Stimulated activated CD4-positive, alpha-beta T cell treated with anti-CD3 and anti-CD28 coated beads, Interleukin-15, amount 100 ng/mL, for 1 hour (primary cell): ENCODE results near the gene XPC.

ENCODE experiments used
- DNase-seq, 2 donors: peaks; one replicate each; pipeline ENCODE4 v3.0.0-alpha.2; 2020; ENCODE audit warnings: low read depth in 1 of 2, low spot score in 1 of 2

Gene XPC

GRCh38 chr3:14148041-14148985 is 30.1 kb downstream of the XPC start:
- DNase-seq, result no peak

GRCh38 chr3:14147617-14148016 is 30.8 kb downstream of the XPC start:
- DNase-seq, result no peak

GRCh38 chr3:14147066-14147435 is 31.4 kb downstream of the XPC start:
- DNase-seq, result no peak

DNA sequence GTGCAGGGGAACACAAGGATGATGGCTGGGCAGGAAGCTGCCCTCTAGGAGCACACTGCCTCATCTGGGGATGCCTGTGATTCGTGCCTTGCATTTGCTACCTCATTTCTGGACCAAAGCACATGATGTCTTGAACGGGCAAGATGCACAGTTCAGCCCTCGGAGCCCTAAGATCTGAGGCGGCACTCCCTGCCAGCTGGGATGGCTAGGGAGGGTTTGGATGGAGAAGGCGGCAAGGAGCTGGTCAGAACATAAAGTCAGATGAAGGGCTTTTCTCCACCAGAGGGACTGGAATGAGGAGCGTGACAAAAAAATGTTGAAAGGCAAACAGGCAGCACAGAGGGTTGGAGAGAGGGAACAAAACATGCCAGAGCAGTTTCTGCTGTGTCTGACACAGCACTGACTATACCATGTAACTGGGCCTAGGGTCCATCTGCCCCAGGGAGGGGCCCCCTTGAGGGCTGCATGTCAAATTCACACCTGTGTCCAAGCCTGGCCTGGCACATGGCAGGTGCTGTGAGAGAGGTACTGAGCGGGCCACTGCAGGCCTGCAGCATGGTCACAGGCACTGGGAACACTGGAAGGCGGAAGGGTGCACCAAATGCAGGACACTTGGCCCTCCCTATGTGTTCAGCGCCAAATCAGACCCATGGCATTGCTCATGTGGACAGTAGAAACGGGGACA is 31.9 kb downstream of the XPC start:
- DNase-seq, result no peak

DNA sequence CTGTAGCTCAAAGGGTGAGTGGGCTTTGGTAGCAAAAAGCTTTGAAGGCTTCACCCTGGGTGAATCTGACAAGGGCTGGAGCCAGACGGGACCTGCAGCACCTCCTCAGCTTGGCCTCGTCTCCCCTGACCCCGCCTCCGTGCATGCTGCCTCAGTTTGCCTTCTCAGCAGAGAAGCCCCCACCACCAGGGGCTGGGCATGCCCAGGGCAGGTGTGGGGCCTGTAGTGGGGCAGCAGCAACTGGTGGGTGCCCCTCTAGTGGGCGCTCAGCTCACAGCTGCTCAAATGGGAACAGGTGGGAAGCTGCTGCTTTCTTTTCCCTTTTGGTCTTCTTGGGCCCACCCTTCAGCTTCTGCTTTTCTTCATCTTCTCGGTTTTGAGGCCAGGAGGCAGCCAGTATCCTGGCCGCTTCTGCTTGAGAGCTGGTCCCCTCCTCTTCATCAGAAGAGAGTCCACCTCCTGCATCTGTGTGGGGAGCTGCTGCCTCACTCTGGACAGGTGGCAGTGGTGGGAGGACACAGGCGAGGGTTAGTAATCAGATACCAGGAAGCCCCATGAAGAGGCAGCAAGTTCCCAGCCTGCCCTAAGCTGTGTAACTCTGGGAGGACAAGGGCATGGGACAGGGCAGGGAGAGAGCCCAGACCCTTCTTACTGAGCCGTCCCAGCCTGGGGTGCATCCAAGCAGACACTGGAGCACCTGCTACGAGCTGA is 32.6 kb downstream of the XPC start:
- no peak for DNase-seq

- no peak for DNase-seq
Measured at GRCh38 chr3:14145236-14145635, 33.2 kb downstream of the XPC start.

GRCh38 chr3:14144423-14145075 is 33.9 kb downstream of the XPC start:
- peak in 1 of 2 donors; percentile 43 for DNase-seq

GRCh38 chr3:14143271-14144225 is 34.9 kb downstream of the XPC start:
- DNase-seq, result no peak

GRCh38 chr3:14142567-14143270 is 35.7 kb downstream of the XPC start:
- DNase-seq, result peak in 1 of 2 donors; percentile 32

- no peak for DNase-seq
Measured at GRCh38 chr3:14141602-14142341, 36.6 kb downstream of the XPC start.

DNA sequence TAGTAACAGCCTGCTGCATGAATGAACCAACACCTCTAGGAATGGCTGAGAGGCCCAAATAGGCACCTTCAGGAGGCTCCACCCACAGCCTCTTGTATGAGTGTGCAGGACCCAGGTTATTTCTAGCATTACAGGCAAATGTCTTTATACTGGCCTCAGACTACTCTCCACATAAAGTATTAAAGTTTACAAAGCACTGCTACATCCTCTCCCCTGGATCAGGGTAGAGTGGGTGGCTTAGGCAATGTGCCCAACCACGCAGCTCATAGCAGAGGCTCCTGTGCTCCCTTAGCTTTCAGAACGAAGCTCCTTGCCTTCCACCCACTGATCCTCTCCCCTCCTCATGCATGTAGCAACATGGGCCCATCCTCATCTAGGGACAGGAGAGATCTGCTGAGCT is 37.3 kb downstream of the XPC start:
- no peak for DNase-seq

GRCh38 chr3:14140668-14141067 is 37.7 kb downstream of the XPC start:
- DNase-seq, result no peak

DNA sequence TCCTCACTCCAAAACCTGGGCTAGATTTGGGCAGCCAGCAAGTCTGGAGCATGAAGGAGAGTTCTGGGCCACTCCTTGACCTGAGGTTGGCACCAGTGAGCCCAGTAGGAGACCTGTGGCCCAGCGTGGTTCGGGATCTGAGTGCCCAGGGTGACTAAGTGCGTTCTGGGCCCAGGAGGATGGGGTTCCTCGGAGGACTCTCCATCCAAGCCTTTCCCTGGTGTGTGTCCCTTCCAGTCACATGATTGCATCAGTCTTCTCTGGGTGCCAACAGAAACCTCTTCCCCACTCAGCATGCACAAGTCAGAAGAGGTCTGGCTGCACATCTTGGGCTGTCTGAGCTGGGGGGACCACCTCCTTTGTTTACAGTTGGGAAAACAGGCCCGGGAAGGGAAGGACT is 38.6 kb downstream of the XPC start:
- DNase-seq, result no peak

DNA sequence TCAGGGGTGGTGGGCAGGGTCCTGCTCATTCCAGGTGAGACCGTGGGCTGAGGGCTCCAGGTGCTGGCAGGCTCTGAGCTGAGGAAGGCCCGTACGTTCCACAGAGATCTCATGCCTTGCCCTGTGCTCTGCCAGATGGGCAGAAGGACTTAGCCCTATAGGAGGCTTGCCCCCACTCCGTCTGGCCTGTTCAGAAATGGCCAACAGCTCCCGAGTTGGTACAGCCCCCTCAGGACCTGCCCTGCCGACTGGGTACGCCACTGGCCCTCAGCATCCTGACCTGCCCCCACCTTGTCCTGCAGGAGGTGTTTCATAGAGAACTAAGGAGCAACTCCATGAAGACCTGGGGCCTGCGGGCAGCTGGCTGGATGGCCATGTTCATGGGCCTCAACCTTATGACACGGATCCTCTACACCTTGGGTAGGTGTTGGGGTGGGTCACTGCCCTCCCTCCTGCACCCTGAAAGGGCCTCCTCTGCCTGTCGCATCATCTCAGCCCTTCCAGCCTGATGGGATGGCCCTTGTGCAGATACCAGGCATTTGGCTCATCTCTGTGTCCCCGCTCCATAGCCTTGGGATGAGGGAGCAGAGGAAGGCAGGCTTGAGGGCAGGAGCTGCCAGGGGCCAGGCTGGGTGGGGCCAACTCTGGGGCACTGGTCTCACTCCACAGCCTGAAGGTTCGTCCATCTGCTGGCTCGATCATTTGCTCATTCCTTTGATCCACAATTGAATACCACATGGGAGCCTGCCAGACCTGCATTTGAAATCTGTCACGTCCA is 39.3 kb downstream of the XPC start:
- no peak for DNase-seq

DNA sequence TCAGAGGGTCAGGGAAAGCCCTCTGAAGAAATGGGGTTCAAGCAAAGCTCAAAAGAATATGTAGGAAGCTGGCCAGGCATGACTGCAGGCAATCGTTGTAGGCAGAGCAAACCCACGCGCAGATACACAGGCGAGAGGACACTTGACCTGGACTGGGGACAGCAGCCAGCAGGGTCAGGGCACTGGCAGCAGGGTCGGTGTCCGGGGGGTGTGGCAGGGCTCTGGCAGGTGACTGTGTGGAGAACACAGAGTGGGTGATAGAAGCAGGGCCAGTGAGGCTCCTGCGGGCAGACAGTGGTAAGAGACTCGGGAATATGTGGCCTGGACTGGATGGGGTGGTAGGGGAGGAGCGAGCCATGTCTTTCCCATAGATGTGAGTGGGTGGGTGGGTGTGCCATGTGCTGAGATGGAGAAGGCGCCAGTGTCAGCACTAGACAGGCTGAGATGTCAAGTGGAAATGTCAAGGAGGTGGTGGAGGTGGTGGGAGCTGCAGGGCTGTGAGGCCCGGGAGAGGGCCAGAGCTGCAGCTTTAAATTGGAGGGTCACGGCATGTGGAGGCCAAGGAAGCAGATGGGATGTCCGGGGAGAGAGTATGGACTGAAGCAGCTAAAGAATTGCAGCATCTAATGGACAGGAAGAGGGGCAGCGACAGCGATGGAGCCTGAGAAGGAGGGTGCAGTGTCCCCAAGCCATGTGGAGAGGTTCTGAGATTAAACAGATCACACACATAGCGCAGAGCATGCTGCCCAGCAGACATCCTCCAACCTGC is 40.1 kb downstream of the XPC start:
- no peak for DNase-seq

DNA sequence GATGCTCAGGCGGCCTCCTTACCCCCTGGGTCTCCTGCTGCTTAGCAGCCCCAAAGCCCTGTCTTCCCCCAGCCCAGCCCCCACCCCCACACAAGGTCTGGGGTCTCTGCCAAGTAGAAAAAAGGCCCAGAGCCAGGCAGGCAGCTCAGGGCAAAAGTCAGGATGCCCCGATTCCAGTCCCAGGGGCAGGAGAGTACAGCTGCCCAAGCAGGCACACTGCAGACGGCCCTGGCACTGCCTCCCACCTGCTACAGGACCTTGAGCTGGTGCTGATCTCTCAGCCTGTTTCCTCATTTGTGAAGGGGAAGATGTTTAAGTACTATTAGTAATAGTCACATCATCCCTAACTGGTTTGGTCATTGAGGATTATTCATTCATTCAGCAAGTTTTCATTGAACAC is 41.0 kb downstream of the XPC start:
- no peak for DNase-seq

- no peak for DNase-seq
Measured at GRCh38 chr3:14137004-14137403, 41.4 kb downstream of the XPC start.
